Upper lobe of left lung (tissue), 6 donors: ENCODE results near the gene KCNE1. TPM values are rescaled to one million over a fixed set of nuclear protein-coding genes. Genes with fewer than 3 reads are reported as not detected.

Experiments used
- ATAC-seq, 2 donors: fragments of 200-7000 bp; cut with Tn5 transposase; one replicate each; pipeline ENCODE4 v1.9.1; 2022; ENCODE audit warnings: mild to moderate bottlenecking in 2 of 2, moderate library complexity in 2 of 2; ENCODE audit not compliant: low FRiP score in 2 of 2
- DNase-seq, 2 donors: peaks; one replicate each; pipeline ENCODE4 v3.0.0-alpha.2; 2019 to 2020
- H3K27ac ChIP-seq, 4 donors: fragments of 200-600 bp; sonication (generic); one replicate each; pipeline ENCODE4 v1.5.1; 2016 to 2019
- H3K27me3 ChIP-seq, 4 donors: fragments of 200-600 bp; sonication (generic); one replicate each; pipeline ENCODE4 v1.5.1; 2017 to 2019
- H3K36me3 ChIP-seq, 4 donors: fragments of 200-600 bp; sonication (generic); one replicate each; pipeline ENCODE4 v1.5.1; 2016 to 2019
- H3K4me1 ChIP-seq, 4 donors: fragments of 200-600 bp; sonication (generic); one replicate each; pipeline ENCODE4 v1.5.1; 2018 to 2019
- H3K4me3 ChIP-seq, 4 donors: fragments of 200-600 bp; sonication (generic); one replicate each; pipeline ENCODE4 v1.5.1; 2017 to 2019; ENCODE audit warnings: mild to moderate bottlenecking in 2 of 4, moderate library complexity in 1 of 4
- H3K9me3 ChIP-seq, 4 donors: fragments of 200-600 bp; sonication (generic); one replicate each; pipeline ENCODE4 v1.5.1; 2018 to 2019
- CTCF ChIP-seq, 6 experiments: fragments of 450-650 bp in 4 of 6; fragments of 200-600 bp in 2 of 6; sonication (generic) in 2 of 6; IDR thresholded peaks; one replicate each; pipeline ENCODE4 v1.5.1; 2016 to 2019; ENCODE audit warnings: antibody characterized with exemption in 6 of 6
- EP300 ChIP-seq, 4 donors: sonication (generic); formaldehyde crosslinking; IDR thresholded peaks; one replicate each; pipeline ENCODE4 v1.5.1; 2017; ENCODE audit warnings: antibody characterized with exemption in 4 of 4, control low read depth in 2 of 4
- POLR2A ChIP-seq, 4 donors: fragments of 450-650 bp; IDR thresholded peaks; one replicate each; pipeline ENCODE4 v1.5.1; 2016 to 2017; ENCODE audit warnings: antibody characterized with exemption in 4 of 4, mild to moderate bottlenecking in 2 of 4
- POLR2AphosphoS5 ChIP-seq, 2 donors: sonication (generic); formaldehyde crosslinking; IDR thresholded peaks; one replicate each; pipeline ENCODE4 v1.5.1; 2017; ENCODE audit warnings: antibody characterized with exemption in 2 of 2
- WGBS, 2 donors: methylation state at CpG; one replicate each; pipeline ENCODE4 v1.1.5; 2017 to 2018; 5-methylcytosine and 5-hydroxymethylcytosine counted together
- total RNA-seq, 6 donors: library from RNA; depleted of rRNA in 4 of 6; stranded (reverse); fragments of >200 nt in 4 of 6; gene quantifications; one replicate each; pipeline versions ENCODE4 v1.1.0 to v1.2.1, GENCODE V29; 2016 to 2021
- donor health status: DM: no; HTN: no; CAD: no; lungs with moderate emphysema.
- donor health status: DM: no; HTN: yes; CAD: no; lungs with severe emphysema.

KCNE1 gene
- total RNA-seq, 6 donors from 2014 or later: 9.6 to 58.7 (median 19.4) TPM

DNA sequence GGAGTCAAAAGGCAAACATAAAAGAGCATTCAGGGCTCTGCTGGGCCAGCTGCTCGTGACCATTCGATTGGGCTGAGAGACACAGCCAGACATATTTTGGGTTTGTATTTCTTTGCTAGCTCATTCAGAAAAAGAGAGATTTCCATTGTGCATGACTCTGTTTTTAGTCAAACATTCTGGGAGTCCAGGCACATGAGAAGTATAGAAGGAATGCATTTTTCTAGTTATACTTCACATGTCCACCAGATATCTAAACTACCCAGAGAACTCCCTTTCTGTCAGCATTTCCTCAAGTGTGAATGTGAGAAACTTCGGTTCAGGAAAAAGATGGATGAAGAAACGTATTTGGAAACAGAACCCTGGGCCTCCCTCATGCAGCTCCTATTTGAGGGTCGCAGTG, 6.3 kb upstream of the KCNE1 start:
- H3K27ac ChIP-seq: peak overlapping the region; percentile 20 to 77 (median 43)
- peaks cover 14 to 50% (median 36%) of the 10 kb centered on the region in 4 donors for H3K4me1 ChIP-seq
- DNase-seq: no peak
- 82 to 91% methylated on average over 5 of the region's 5 CpGs for WGBS, 2 donors
- ATAC-seq: no peak
- no peaks in the 10 kb centered on the region for H3K27me3 ChIP-seq
- H3K9me3 ChIP-seq: no peaks in the 10 kb centered on the region
- H3K4me3 ChIP-seq: no peak overlapping the region
- TF ChIP-seq POLR2AphosphoS5 (IDR thresholded peaks at IDR 0.05) (no peak), POLR2A (IDR thresholded peaks at IDR 0.05) (no peak), CTCF (IDR thresholded peaks at IDR 0.05) (no peak), EP300 (IDR thresholded peaks at IDR 0.05) (no peak)
- peaks cover 0 to 45% (median 19%) of the 10 kb centered on the region in 4 donors for H3K36me3 ChIP-seq

DNA sequence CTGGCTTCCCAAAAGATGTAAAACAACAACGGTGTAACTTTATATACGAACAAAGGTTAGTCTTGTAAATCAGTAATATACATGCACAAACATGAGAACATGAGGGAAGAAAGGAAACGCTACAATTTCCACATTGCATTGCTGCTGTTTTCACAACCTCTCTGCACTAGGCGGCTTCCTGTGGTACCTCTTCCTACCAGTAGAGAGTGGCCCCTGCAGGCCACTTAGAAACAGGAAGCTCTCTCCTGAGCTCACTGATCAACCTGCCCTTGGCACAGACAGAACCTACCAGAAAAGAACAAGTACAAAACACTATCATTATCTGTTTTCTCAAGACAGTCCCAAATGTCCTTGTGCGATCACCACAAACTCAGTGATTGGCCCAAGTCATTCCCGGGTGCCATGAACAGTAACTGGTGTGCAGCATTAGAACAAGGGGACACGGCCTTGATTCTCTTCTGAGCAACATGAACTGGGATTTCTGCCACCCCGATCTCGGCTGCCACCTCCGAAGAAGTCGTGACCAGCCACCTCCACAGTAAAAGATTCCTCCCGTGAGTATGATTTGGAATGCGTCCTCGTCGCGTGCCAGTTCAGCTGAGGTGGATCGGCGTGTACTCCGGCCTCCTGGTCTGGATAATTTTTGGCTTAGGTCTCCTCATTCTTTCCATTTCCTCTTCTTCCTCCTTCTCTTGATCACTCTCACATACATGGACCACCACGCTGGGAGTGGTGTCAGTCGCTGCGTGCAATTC, 5.7 kb upstream of the KCNE1 start:
- peak overlapping the region; percentile 20 to 77 (median 43) for H3K27ac ChIP-seq
- no peak for TF ChIP-seq EP300 (IDR thresholded peaks at IDR 0.05)
- TF ChIP-seq CTCF (IDR thresholded peaks at IDR 0.05): peak in 5 of 6 experiments; percentile 25 to 56 (median 54)
- no peak overlapping the region for H3K4me3 ChIP-seq
- peaks cover 8 to 44% (median 34%) of the 10 kb centered on the region in 4 donors for H3K4me1 ChIP-seq
- DNase-seq (peak in 1 of 2 donors; percentile 68), ATAC-seq (peak; percentile 52 to 75)
- H3K27me3 ChIP-seq: no peaks in the 10 kb centered on the region
- no peaks in the 10 kb centered on the region for H3K9me3 ChIP-seq
- WGBS, 2 donors: 81 to 83% methylated on average over 17 to 22 of the region's 22 CpGs
- H3K36me3 ChIP-seq: peaks cover 0 to 45% (median 19%) of the 10 kb centered on the region in 4 donors

- peak overlapping the region in 2 of 4 donors; percentile 42 to 77 for H3K27ac ChIP-seq
- peaks cover 8 to 37% (median 31%) of the 10 kb centered on the region in 4 donors for H3K4me1 ChIP-seq
- no peak for DNase-seq
- no peaks in the 10 kb centered on the region for H3K9me3 ChIP-seq
- 67 to 77% methylated on average over 5 of the region's 5 CpGs for WGBS, 2 donors
- peaks cover 0 to 45% (median 19%) of the 10 kb centered on the region in 4 donors for H3K36me3 ChIP-seq
- no peak for ATAC-seq
- no peak overlapping the region for H3K4me3 ChIP-seq
- no peak for TF ChIP-seq EP300 (IDR thresholded peaks at IDR 0.05)
- no peak for TF ChIP-seq POLR2AphosphoS5 (IDR thresholded peaks at IDR 0.05)
- no peak for TF ChIP-seq POLR2A (IDR thresholded peaks at IDR 0.05)
- TF ChIP-seq CTCF (IDR thresholded peaks at IDR 0.05): no peak
- no peaks in the 10 kb centered on the region for H3K27me3 ChIP-seq
Measured at GRCh38 chr21:34517039-34517438, 5.0 kb upstream of the KCNE1 start.

- no peaks in the 10 kb centered on the region for H3K27me3 ChIP-seq
- H3K9me3 ChIP-seq: no peaks in the 10 kb centered on the region
- H3K27ac ChIP-seq: peak overlapping the region in 2 of 4 donors; percentile 17 to 87
- ATAC-seq (no peak), DNase-seq (no peak)
- peaks cover 18 to 24% (median 20%) of the 10 kb centered on the region in 4 donors for H3K4me1 ChIP-seq
- TF ChIP-seq POLR2A (IDR thresholded peaks at IDR 0.05): no peak
- H3K36me3 ChIP-seq: peaks cover 0 to 27% (median 7%) of the 10 kb centered on the region in 4 donors
- WGBS, 2 donors: 91 to 92% methylated on average over 10 of the region's 10 CpGs
- H3K4me3 ChIP-seq: no peak overlapping the region
Measured at GRCh38 chr21:34514576-34515115, 2.6 kb upstream of the KCNE1 start.

DNA sequence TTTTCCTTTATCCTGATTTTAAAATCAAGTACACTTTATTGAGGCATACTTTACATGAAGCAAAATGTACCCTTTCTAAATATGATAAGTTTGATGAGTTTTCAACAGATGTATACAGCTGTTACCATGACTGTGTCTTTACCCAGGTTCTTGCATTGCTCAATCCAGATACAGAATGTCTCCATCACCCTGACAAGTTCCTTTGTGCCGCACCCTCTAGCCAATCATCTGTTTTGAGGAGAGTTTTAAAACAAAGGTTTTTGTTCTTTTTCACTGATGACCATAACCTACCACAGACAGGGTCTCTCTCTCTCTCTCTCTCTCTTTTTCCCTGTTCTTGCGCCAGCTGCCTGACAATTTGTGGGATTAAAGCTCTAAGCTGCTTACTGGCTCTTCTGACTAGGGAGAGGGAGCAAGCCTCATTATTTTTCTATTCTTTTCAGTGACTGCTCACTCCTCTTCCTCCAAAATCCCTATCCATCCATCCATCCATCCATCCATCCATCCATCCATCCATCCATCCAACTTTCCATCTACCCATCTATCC, 1.2 kb upstream of the KCNE1 start:
- 67 to 83% methylated on average over 2 of the region's 2 CpGs for WGBS, 2 donors
- no peaks in the 10 kb centered on the region for H3K27me3 ChIP-seq
- H3K4me1 ChIP-seq: peaks cover 18 to 20% (median 19%) of the 10 kb centered on the region in 4 donors
- no peak overlapping the region for H3K4me3 ChIP-seq
- peak in 1 of 2 donors; percentile 45 for ATAC-seq
- H3K36me3 ChIP-seq: peaks cover 0 to 16% (median 5%) of the 10 kb centered on the region in 4 donors
- DNase-seq: no peak
- TF ChIP-seq EP300 (IDR thresholded peaks at IDR 0.05) (no peak), POLR2A (IDR thresholded peaks at IDR 0.05) (peak in 1 of 4 donors; percentile 20), POLR2AphosphoS5 (IDR thresholded peaks at IDR 0.05) (peak in 1 of 2 donors; percentile 79), CTCF (IDR thresholded peaks at IDR 0.05) (no peak)
- no peaks in the 10 kb centered on the region for H3K9me3 ChIP-seq
- H3K27ac ChIP-seq: peak overlapping the region; percentile 46 to 92 (median 82)
